Measurements from ENCODE around the gene GGA3.
"Not testable (repeated sequence)": the region's sequence is repeated elsewhere in the genome, so short reads cannot be mapped to it uniquely, and the experiment has no call there.

Gene GGA3

GRCh38 chr17:75208161-75208560 lies 53.2 kb downstream of the GGA3 start:
- DNase-seq = no peak

GRCh38 chr17:75207760-75208159 lies 53.6 kb downstream of the GGA3 start:
- DNase-seq = no peak

DNA sequence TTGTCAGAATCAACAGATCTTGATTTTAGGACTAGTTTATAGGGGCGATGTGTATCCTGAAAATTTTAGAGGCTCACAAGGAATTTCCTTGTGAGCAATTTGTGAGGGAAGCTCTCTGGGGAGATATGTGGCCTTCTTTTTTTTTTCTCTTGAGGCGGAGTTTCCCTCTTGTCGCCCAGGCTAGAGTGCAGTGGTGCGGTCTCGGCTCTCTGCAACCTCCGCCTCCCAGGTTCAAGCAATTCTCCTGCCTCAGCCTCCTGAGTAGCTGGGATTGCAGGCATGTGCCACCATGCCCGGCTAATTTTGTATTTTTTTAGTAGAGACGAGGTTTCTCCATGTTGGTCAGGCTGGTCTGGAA lies 54.4 kb downstream of the GGA3 start:
- not testable (repeated sequence) for DNase-seq

DNA sequence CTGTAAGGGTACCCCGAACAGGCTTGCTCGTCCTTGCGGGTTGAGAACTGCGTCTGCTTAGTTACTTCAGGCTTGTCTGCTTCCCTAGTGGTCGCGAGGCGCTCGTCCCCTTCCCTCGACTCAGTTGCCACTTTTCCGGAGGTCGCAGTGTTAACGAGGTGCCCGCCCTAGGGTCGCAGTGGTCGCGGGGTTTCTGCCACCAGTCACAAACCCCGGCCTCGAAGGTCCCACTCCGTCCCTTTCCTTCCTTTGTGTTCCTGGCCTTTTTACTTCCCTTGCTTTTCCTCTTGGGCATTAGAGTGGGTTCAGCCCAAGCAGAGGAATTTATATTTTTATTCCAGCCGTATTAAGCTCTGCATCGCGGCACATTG lies 55.6 kb downstream of the GGA3 start:
- no peak for DNase-seq

DNA sequence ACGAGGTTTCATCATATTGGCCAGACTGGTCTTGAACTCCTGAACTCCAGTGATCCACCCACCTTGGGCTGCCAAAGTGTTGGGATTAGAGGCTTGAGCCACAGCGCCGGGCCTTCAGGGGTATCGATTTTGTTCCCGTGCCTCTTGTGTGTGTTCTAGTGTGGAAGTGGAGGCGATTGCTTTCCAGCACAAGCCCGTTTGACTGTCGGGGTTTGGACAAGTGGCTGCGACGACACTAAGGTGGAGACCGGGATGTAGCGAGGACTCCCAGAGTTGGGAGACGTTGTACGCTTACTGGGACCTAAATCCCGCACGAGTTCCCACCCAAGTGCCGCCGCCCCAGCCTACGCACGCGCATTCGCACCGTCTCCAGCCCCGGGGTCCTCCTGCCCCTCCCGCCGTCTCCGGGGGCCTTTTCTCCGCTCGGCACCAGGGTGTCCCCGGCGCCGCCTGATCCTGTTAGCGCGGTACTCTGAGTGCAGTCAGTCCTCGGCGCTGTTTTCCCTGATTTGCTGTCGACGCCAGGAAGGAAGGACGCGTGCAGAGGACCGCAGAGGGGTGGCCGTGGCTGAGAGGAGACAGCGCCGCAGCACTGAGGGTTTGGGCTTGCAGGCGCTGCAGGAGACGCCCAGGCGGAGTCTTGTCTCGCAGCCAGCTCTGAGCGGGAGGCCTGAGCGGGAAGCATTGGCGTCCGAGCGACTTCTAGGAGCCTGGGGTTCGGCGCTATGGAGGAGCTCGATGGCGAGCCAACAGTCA lies 56.2 kb downstream of the GGA3 start, which contains the start of gene NUP85:
TSS of gene NUP85 (plus strand) at position 643 of the 756 bp plus-strand sequence. CDS start at position 726, 83 bp downstream.
- peak; percentile 98 to 99 for DNase-seq

DNA sequence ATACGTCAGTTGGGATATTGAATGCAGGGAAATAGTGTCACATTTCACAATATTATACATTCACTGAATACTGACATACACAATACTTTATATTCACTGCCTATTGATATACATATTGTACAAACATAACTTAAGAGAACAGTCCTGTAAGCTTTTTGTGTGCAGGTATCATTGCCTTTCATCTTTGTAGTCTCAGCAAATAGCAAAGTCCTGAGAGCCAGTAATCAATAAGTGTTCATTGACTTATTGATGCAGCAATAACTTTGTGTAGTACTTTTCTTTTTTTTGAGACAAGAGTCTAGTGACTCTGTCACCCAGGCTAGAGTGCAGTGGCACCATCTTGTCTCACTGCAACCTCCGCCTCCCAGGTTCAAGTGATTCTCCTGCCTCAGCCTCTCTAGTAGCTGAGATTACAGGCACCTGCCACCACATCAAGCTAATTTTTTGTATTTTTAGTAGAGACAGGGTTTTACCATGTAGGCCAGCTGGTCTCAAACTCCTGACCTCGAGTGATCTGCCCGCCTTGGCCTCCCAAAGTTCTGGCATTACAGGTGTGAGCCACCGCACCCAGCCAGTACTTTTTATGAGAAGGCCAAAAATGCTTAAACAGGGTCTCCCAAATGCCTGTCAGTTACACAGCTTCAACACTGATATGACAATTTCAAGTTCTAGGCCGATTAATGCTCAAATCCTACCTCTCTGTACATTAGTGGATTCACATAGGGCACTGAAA lies 61.4 kb downstream of the GGA3 start:
- DNase-seq = no peak

DNA sequence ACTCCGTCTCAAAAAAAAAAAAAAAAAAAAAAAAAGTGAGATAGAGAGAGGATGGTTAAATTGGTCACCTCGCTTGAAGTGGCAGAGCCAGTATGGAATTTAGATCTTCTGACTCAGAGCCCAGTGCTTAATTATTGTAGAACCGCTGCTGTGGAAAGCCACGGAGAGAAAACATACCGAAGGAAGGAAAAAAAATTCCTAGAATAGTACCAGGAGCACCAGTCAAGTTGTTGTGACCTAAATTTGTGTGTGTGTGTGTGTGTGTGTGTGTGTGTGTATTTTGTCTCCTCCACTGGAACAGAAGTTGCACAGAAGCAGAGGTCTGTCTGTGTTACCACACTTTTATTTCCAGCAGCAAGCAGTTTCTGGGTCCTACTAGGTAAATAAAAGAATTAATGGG lies 66.5 kb downstream of the GGA3 start:
- DNase-seq = no peak

DNA sequence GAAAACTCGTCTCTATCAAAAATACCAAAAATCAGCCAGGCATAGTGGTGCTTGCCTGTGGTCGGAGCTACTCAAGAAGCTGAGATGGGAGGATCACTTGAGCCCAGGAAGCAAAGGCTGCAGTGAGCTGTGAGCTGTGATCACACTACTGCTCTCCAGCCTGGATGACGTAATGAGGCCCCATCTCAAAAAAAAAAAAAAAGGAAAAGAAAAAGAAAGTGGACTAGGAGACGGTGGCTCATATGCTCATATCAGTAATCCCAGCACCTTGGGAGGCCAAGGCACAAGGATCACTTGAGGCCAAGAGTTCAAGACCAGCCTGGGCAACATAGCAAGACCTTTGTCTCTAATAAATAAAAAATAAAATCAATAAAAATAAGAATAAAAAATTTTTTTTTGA lies 69.8 kb downstream of the GGA3 start:
- no peak for DNase-seq

DNA sequence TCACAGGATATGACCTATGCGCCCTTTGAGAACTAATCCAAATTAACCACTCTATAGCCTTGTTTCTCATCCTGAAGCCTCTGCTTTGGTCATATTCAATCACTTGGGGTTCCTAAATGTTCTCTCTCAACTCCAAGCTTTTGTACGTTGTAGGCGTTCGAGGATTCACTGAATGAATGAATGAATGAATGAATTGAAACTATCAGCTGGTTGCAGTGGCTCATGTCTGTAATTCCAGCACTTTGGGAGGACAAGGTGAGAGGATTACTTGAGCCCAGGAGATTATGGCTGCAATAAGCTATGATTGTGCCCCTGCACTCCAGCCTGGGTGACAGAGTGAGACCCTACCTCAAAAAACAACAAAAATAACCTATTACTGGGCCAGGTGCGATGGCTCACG lies 72.8 kb downstream of the GGA3 start:
- DNase-seq = no peak

All from Kasumi-1 (cell line).